ENCODE results near the gene GABRB3.

GRCh38 chr15:26582840-26583239 is 190.0 kb downstream of the GABRB3 start:
- TF ChIP-seq POLR2AphosphoS5 (IDR thresholded peaks at IDR 0.05; ENCODE audit: low read depth, low read length) (no peak), RBBP5 (IDR thresholded peaks at IDR 0.05; ENCODE audit: borderline replicate concordance, low read depth, low read length) (no peak), RAD21 (IDR thresholded peaks at IDR 0.05 in 1 of 2, conservative IDR thresholded peaks at IDR 0.05 in 1 of 2; ENCODE audit: low read depth in 2 of 2, low read length in 2 of 2) (no peak), EP300 (IDR thresholded peaks at IDR 0.05; ENCODE audit: borderline replicate concordance in 1 of 2, low read depth in 2 of 2, low read length in 2 of 2) (no peak), EGR1 (IDR thresholded peaks at IDR 0.05; ENCODE audit: borderline replicate concordance, low read depth, low read length) (no peak), PHF8 (conservative IDR thresholded peaks at IDR 0.05; ENCODE audit: low read depth, low read length) (no peak)
- TF ChIP-seq, protein P1, sequence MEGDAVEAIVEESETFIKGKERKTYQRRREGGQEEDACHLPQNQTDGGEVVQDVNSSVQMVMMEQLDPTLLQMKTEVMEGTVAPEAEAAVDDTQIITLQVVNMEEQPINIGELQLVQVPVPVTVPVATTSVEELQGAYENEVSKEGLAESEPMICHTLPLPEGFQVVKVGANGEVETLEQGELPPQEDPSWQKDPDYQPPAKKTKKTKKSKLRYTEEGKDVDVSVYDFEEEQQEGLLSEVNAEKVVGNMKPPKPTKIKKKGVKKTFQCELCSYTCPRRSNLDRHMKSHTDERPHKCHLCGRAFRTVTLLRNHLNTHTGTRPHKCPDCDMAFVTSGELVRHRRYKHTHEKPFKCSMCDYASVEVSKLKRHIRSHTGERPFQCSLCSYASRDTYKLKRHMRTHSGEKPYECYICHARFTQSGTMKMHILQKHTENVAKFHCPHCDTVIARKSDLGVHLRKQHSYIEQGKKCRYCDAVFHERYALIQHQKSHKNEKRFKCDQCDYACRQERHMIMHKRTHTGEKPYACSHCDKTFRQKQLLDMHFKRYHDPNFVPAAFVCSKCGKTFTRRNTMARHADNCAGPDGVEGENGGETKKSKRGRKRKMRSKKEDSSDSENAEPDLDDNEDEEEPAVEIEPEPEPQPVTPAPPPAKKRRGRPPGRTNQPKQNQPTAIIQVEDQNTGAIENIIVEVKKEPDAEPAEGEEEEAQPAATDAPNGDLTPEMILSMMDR (IDR thresholded peaks at IDR 0.05; ENCODE audit: control extremely low read depth in 1 of 3, insufficient read depth in 1 of 3, low read depth in 1 of 3, low read length in 3 of 3), result no peak

Data from H1 (cell line).